ENCODE data around the gene VIL1. TPM values are rescaled to one million over a fixed set of nuclear protein-coding genes. Genes with fewer than 3 reads are reported as not detected.

VIL1 gene
- total and polyA plus RNA-seq, 9 of the 15 experiments (the other 6 are each of a cell fraction or from before 2014, with no cell fraction given) = 0.51 to 2.7 (median 1.2) TPM

DNA sequence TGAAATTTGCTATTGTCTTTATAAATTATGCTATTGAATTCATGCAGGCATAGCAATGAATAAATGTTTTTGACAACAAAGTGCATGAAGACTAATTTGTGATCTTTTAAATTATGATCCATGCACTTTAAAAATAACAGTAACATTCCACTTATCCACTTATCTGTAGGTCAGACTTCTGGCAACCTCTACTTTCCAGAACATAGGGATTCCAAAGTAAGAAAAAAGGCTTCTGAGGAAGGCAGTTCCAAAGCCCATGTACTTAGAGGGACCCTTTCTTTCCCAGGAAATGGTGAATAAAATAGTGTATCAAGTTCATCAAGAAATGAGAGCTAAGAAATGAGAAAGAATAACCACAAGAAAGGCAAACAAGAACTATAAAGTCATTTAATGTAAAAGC lies 58.3 kb downstream of the VIL1 start:
- ATAC-seq = no peak
- no TSS peak for BruUV-seq (replicated peaks)
- H4K20me1 ChIP-seq (replicated peaks; ENCODE audit: control insufficient read depth, insufficient read depth, low read length) = no peaks in the 10 kb centered on the region
- TF ChIP-seq IRF2 (CRISPR knock-in tag; IDR thresholded peaks at IDR 0.05) = no peak
- TF ChIP-seq NFRKB (IDR thresholded peaks at IDR 0.05; ENCODE audit: low read depth) = no peak
- TF ChIP-seq RBM15 (IDR thresholded peaks at IDR 0.05; ENCODE audit: insufficient read depth, low read length) = no peak
- TF ChIP-seq KAT2B (IDR thresholded peaks at IDR 0.05; ENCODE audit: low read depth, low read length) = no peak
- no peak for TF ChIP-seq ZKSCAN3 (CRISPR knock-in tag; IDR thresholded peaks at IDR 0.05)
- TF ChIP-seq, protein P1, sequence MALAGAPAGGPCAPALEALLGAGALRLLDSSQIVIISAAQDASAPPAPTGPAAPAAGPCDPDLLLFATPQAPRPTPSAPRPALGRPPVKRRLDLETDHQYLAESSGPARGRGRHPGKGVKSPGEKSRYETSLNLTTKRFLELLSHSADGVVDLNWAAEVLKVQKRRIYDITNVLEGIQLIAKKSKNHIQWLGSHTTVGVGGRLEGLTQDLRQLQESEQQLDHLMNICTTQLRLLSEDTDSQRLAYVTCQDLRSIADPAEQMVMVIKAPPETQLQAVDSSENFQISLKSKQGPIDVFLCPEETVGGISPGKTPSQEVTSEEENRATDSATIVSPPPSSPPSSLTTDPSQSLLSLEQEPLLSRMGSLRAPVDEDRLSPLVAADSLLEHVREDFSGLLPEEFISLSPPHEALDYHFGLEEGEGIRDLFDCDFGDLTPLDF (CRISPR knock-in tag; IDR thresholded peaks at IDR 0.05) = no peak
- ChIA-PET POLR2A (no interaction called here), CTCF (ENCODE audit: low intra/inter-chr PET ratio) (no interaction called here)
- no peaks in the 10 kb centered on the region for H3K9me3 ChIP-seq (replicated peaks; ENCODE audit: control insufficient read depth, insufficient read depth, low read depth, low read length)
- no peaks in the 10 kb centered on the region for H3K27me3 ChIP-seq (ENCODE audit: control insufficient read depth in 2 of 2, insufficient read depth in 2 of 2, low read length in 2 of 2)
- no peak for FAIRE-seq
- intact Hi-C loops (cut with micrococcal nuclease) = no loop called here
- no peak for DNase-seq (ENCODE audit: extremely low read depth in 1 of 4, low spot score in 3 of 4)
- no peak overlapping the region for H3K27ac ChIP-seq (ENCODE audit: extremely low read depth, low read depth, low read length)
- H3K4me2 ChIP-seq (ENCODE audit: insufficient read depth, low read length) = no peak overlapping the region
- H3K9me1 ChIP-seq (ENCODE audit: control insufficient read depth, insufficient read depth, low read length) = no peaks in the 10 kb centered on the region
- no peaks in the 10 kb centered on the region for H3K4me1 ChIP-seq (replicated peaks in 1 of 2; ENCODE audit: control insufficient read depth in 2 of 2, insufficient read depth in 2 of 2, low read length in 2 of 2)
- in situ Hi-C loops (cut with MboI) = no loop called here
- no peaks in the 10 kb centered on the region for H3K79me2 ChIP-seq (ENCODE audit: control insufficient read depth, insufficient read depth, low read length)
- no peak overlapping the region for H2AFZ ChIP-seq (ENCODE audit: low read depth, low read length)
- no peak overlapping the region for H3K9ac ChIP-seq (ENCODE audit: insufficient read depth in 1 of 2, low read depth in 2 of 2, low read length in 2 of 2)
- H3K36me3 ChIP-seq (ENCODE audit: control insufficient read depth, insufficient read depth, low read length) = peaks cover 75% of the 10 kb centered on the region
- no peak overlapping the region for H3K4me3 ChIP-seq

- WGBS (ENCODE audit: insufficient coverage, low coverage, missing lambda C conversion rate) = 85% methylated on average over 2 of the region's 2 CpGs
- TF ChIP-seq SREBF1 (IDR thresholded peaks at IDR 0.05; ENCODE audit: borderline replicate concordance, low read depth, low read length) (no peak), MCM2 (IDR thresholded peaks at IDR 0.05; ENCODE audit: low read depth) (no peak), ZNF512 (tag; IDR thresholded peaks at IDR 0.05) (no peak), ZNF830 (CRISPR knock-in tag; IDR thresholded peaks at IDR 0.05) (no peak)
- TF ChIP-seq, protein P2, sequence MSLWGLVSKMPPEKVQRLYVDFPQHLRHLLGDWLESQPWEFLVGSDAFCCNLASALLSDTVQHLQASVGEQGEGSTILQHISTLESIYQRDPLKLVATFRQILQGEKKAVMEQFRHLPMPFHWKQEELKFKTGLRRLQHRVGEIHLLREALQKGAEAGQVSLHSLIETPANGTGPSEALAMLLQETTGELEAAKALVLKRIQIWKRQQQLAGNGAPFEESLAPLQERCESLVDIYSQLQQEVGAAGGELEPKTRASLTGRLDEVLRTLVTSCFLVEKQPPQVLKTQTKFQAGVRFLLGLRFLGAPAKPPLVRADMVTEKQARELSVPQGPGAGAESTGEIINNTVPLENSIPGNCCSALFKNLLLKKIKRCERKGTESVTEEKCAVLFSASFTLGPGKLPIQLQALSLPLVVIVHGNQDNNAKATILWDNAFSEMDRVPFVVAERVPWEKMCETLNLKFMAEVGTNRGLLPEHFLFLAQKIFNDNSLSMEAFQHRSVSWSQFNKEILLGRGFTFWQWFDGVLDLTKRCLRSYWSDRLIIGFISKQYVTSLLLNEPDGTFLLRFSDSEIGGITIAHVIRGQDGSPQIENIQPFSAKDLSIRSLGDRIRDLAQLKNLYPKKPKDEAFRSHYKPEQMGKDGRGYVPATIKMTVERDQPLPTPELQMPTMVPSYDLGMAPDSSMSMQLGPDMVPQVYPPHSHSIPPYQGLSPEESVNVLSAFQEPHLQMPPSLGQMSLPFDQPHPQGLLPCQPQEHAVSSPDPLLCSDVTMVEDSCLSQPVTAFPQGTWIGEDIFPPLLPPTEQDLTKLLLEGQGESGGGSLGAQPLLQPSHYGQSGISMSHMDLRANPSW (CRISPR knock-in tag; IDR thresholded peaks at IDR 0.05) = no peak
- Histone ChIP-seq H4K20me1 (replicated peaks; ENCODE audit: control insufficient read depth, insufficient read depth, low read length) (no peaks in the 10 kb centered on the region), H3K9ac (ENCODE audit: insufficient read depth in 1 of 2, low read depth in 2 of 2, low read length in 2 of 2) (no peak overlapping the region), H3K4me3 (no peak overlapping the region), H2AFZ (ENCODE audit: low read depth, low read length) (no peak overlapping the region), H3K27ac (ENCODE audit: extremely low read depth, low read depth, low read length) (no peak overlapping the region), H3K4me1 (replicated peaks in 1 of 2; ENCODE audit: control insufficient read depth in 2 of 2, insufficient read depth in 2 of 2, low read length in 2 of 2) (no peaks in the 10 kb centered on the region), H3K9me1 (ENCODE audit: control insufficient read depth, insufficient read depth, low read length) (no peaks in the 10 kb centered on the region), H3K79me2 (ENCODE audit: control insufficient read depth, insufficient read depth, low read length) (no peaks in the 10 kb centered on the region), H3K4me2 (ENCODE audit: insufficient read depth, low read length) (no peak overlapping the region), H3K27me3 (ENCODE audit: control insufficient read depth in 2 of 2, insufficient read depth in 2 of 2, low read length in 2 of 2) (no peaks in the 10 kb centered on the region), H3K36me3 (ENCODE audit: control insufficient read depth, insufficient read depth, low read length) (peaks cover 74% of the 10 kb centered on the region), H3K9me3 (replicated peaks; ENCODE audit: control insufficient read depth, insufficient read depth, low read depth, low read length) (no peaks in the 10 kb centered on the region)
- CTCF ChIA-PET (ENCODE audit: low intra/inter-chr PET ratio) = no interaction called here
- intact Hi-C loops (cut with micrococcal nuclease) = no loop called here
- POLR2A ChIA-PET = no interaction called here
- in situ Hi-C loops (cut with MboI) = no loop called here
- no peak for FAIRE-seq
- ATAC-seq = no peak
- DNase-seq (ENCODE audit: extremely low read depth in 1 of 4, low spot score in 3 of 4) = no peak
- BruUV-seq (replicated peaks) = no TSS peak
Measured at GRCh38 chr2:218478544-218478943, 59.6 kb downstream of the VIL1 start.

Data from K562 (cell line).